Measurements from ENCODE around the gene FANCC.

Gene FANCC

DNA sequence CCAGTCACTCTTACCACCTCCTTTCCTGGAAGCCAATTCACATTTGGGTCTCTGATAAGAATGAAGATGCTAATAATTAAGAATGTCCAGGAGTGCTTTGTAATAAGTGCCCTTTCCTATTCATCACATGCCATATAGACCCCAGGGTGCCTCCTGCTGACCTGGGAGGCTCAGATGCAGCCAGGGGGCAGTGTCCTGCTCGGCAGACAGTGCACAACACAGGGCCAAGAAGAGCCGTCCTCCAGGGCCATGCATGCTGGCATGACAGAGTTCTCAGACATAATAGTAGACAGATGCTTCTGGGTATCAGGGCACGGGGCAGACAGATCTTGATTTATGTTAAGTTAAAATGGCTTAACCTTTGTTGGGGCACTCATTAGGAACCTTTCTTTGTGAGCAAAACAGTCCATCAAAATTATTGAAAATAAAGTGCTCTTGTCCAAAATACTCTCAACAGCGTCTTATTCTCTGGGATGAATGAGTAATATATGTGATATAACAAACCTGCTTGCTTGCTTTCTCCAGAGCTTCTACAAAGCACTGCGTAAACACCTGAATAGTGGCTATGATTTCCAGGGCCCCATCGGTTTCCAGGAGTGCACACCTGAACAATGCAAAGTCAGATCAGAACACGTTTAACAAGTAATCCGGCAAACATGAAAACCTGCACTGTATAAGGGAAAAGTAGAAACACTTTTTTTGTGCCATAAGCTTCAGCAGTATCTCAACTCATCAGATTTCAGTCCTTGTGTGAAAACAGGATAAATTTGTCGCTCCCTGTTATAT is 192.7 kb downstream of the FANCC start:
- DNase-seq (ENCODE audit: low read depth, low spot score) = no peak

DNA sequence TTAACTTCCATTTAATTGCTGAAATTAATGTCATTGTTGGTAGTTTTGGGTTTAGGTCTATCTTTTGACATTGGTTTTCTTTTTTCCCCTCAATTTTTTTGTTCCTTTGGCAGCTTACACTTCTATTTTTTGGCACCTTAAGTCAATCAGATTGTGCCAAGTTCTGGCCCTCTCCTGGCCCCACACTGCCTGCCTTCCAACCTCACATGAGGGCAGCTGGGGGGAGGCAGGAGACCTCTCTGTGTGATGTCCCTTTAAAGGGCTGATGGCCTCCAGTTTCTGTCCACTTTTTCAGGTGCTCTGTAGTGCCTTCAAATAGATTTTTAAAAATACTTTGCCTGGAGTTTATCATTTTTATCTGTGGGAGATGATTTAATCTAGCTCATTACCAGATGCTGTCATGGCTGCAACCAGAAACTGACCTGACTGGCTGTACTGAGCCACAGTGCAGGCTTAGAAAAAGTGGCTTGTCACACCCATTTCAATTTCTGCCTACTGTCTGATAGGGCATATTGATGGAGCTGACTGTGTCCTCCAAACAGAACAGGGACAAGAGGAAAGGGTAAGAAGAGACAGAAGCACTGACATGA is 196.6 kb downstream of the FANCC start:
- no peak for DNase-seq (ENCODE audit: low read depth, low spot score)

DNA sequence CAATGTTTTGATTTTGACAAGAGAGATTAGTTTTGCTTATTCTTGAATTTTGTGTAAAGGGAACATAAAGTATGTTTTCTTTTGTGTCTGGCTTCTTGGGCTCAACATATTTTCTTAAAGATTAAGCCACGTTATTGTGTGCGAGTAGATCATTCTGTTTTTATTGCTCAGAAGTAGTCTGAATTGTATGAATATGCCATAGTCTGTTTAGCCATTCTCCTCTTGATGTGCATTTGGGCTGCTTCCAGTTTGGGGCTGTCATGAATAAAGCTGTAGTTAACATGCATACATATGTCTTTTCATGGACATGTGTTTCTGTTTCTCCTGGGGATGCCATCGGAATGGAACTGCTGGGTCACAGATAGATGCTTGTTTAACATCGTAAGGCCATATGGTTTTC is 198.9 kb downstream of the FANCC start:
- DNase-seq (ENCODE audit: low read depth, low spot score) = no peak

DNA sequence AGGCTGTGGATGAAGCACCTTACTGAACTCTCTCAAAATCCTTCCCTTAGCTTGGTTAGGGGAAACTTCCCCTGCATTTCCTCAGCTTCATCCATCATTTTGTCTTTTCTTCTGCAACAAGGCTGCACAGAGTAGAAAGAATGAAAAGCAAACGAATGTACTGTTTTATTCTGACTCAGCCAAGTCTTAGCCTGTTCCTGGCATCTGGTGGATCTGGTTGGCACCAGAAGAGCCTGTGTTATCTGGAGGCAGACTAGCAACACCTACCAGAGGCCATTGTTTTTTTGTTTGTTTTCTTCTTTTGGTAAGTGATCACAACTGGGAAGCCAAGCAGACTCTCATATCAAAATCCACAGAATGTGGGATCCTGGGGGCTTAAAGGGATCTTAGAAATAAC is 200.7 kb downstream of the FANCC start:
- DNase-seq (ENCODE audit: low read depth, low spot score) = no peak

DNA sequence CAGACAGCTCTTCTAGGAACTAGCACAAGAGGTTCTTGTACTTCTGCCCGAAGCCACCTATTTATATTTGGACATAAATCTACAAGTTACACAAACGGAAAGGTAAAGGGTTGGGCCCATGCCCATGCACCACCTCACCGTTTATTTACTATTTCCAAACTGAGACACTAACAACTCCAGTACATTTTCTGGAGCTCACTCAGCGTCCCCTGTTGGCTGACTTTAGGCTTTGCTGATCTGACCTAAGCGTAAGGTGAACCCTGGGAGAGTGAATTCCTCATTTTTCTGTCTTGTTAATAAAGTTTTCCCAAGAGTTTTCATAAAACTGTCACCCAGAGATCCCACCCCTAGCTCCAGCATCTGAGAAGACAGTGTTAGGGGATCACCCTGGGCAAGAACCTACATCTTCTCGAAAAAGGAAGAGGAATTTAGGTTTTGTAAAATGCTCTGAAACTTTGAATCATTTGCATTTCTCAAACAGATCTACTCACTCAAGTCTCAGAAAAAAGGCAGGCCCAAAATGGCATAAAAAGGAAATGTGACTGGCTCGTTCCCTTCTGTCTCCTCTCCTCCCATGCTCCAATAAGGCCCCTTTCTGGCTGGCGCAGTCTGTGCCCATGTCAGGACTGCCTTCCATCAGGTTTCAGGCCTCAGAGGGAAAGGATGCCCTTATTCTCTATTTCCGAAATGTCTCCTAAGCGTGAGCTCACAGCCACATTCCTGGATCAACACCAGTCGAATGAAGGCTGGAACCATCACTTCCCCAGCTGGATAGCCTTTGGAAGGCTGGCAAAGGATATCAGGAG is 201.3 kb downstream of the FANCC start:
- no peak for DNase-seq (ENCODE audit: low read depth, low spot score)

DNA sequence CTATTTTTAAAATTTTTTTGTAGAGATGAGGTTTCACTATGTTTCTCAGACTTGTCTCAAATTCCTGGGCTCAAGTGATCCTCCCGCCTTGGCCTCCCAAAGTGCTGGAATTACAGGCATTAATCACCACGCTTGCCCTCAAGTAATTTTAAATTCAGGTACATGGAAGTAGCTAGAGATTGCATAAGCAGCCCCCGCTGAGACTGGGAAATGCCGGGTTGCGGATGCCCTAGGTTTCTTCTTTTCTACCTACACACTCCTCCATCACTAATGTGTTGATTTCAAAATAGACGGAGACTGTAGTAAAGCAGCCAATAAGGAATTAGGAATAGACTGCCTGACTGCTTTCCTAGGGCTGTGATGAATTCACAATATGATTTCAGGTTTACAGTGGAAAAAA is 202.4 kb downstream of the FANCC start:
- no peak for DNase-seq (ENCODE audit: low read depth, low spot score)

DNA sequence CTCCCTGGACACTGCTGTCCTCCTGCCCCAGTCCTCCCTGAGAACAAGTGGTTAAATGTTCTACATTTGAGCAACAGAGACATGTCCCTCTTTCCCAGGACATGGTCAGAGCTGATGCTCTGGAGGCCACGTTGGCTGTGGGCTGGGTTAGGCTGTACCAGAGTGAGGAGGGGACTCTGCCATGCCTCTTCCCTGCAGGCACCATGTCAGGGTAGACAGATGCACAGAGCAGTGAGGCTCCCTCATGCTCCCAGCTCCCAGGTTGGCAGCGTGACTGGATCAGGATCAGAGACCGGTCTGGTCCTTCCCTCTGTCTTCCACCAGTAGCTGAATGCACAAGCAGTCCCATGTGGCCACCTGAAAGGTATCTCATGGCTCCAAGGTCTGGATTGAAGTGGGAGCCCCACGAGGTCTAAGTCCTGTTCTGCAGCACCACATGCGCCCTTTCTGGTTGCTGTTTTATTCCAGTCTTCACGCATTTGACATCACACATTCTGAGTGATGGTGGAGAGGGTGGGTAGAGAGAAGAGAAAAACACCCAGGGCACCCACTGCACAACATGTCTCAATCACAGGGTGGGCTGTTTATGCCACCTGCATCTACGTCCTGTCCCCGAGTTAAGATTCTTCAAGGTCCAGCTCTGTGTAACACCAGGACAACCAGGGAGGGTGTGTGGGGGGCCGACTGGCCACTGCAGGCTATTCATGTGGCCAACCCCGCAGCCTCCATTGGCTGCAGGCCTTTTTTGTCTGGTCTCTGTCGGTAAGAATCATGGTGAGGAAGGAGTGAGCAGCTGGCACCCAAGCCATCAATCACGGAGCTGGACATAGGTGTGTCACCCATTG is 204.9 kb downstream of the FANCC start:
- DNase-seq (ENCODE audit: low read depth, low spot score) = no peak

DNA sequence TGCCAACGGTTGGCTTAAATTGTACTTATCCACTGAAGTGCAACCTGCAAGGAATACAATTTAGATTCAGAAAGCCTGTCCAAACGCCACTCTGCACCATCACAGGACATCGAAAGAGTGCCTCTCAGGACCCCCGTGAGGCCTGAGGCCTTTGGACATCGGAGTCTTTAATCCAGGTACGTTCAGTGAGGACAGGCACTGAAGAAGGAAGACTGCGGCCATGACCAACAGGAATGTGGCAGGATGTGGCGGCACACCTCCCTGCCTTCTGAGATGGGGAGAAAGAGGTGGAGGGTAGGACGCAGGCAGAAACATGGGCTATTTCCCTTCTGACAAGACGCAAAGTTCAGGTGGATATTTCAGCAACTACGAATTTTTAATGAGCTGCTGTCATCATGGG is 205.8 kb downstream of the FANCC start:
- no peak for DNase-seq (ENCODE audit: low read depth, low spot score)

DNA sequence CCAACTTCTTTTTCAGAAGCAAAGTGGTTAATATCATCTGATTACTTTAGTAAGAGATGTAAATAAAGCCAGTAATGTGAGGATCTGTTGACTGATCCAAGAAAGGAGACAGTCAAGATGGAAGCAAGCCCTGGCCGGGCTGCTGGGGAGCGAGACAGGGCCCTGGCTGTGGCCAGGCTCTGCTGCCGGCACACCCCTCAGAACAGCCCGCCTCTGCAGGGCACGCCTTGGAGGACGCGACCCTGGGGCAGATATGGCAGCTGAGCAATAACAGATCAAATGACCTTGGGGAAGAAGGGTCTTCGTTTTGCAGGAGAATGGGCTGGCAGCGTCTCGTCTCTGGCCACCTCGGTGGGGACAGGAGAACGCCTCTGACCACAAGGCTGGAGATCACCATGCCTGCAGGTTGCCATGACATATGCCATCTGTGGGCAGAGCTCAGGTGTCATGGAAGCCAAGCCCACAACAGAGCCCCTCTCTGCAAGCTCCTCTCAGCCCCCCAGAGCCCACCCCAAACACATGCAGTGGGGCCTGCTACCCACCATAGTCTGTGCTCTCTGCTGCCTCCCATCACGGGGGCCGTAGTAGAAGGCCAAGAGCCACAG is 206.5 kb downstream of the FANCC start:
- DNase-seq (ENCODE audit: low read depth, low spot score) = no peak

DNA sequence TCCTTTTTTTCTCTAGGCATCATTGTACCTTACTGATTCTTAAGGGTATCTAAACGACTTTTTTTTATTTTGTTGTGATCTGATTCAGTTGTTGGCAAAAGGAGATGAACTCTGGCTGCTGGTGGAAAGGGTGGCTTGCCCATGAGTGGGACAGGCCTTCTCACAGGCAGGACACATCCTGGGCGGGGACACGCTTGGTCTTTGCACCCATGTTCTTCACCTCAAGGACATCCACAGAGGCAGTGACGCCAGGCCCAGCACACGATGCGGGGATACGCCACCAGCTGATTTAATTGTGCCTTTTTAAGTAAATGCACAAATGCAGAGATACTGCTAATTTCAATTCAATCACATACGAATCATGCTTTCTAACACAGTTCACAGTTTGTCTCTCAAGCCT is 208.1 kb downstream of the FANCC start:
- no peak for DNase-seq (ENCODE audit: low read depth, low spot score)

DNA sequence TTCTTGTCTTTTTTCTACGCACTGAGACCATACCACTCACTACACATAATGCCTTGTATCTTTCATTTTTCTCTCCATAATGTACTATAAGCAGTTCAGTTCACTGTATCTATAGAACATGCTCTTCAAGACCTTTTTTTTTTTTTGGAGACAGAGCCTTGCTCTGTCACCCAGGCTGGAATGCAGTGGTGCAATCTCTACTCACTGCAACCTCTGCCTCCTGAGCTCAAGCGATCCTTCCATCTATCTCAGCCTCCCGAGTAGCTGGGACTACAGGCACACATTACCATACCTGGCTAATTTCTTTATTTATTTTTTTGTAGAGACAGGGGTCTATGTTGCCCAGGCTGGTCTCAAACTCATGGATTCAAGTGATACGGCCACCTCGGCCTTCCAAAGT is 208.7 kb downstream of the FANCC start:
- DNase-seq (ENCODE audit: low read depth, low spot score) = no peak

DNA sequence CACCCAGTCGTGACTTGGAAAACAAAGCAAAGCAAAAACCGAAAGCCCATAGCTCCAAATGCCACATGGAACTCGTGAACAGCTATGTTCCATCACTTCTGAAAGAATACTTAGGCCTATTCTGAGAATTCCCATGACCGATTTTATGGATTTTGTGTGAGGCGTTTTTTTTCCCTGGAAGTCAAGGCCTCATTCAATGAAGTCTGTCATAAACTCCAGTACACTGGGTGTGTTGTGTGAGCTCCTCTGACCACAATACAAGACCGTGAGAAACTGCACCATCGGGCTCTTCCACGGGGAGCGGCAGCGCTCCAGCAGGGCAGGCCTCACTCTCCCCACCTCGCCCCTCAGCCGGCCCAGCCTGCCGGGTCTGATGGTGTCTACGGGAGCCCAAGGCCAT is 209.5 kb downstream of the FANCC start:
- no peak for DNase-seq (ENCODE audit: low read depth, low spot score)

DNA sequence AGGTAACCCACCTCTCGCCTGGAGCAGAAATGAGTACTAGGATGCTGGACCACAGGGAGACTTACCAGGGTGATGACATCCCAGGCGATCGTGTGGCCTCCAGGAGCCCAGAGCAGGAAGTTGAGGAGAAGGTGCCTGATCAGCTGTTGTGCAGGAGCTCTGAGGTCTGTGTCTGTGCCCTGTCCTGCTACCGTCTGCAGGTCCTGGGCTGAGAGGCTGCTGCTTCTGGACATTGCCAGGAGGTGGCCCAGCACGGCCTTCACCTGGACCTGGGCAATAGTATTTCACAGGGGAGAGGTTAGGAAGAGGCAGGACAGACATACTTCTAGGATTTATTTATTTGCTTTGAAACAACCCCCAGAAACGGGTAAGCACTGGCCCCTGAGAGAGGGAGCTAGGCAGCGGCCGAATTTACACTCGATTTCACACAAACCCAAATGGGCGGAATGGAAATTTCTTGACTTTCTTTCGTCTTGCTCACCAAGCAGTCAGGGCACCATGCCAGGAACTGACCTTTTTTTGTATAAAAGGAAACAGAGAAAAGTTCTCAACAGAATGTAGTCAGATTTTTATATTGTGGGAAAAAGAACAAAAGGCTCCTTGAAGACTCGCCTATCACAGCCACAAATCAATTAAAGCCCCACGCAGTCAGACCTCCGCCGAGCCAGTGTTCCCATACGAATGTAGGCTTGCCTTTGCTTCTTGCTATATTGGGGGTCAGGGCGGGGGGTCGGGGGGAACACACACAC is 210.3 kb downstream of the FANCC start:
- no peak for DNase-seq (ENCODE audit: low read depth, low spot score)

DNA sequence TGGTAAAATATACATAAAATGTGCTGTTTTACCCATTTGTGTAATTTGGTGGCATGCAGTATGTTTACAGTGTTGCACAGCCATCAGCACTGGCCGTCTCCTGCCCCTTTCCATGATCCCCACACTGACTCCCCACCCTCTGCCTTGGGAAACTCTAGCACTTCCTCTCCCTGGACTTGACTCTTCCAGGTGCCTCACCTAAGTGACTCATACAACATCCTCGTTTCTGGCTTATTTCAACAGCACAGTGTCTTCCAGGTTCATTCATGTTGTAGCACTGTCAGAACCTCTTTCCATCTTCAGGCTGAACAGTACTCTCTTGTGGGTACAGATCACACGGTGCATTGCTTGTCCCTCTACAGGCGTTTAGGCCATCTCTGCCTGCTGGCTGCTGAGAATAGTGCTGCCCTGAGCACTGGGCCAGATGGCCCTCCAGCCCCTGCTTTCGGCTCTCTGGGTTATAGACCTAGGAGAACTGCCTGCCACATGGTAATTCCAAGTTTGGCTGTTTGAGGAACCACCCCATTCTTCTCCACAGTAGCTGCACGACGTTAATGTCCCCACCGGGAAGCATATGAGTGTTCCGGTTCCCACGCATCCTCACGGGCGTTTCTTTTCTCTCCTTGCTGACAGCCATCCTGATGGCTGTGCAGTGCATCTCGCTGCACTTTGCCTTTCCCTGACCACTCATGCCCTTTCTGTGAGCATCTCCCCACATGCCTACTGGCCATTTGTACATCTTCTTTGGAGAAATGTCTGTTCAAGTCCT is 211.8 kb downstream of the FANCC start:
- no peak for DNase-seq (ENCODE audit: low read depth, low spot score)

DNA sequence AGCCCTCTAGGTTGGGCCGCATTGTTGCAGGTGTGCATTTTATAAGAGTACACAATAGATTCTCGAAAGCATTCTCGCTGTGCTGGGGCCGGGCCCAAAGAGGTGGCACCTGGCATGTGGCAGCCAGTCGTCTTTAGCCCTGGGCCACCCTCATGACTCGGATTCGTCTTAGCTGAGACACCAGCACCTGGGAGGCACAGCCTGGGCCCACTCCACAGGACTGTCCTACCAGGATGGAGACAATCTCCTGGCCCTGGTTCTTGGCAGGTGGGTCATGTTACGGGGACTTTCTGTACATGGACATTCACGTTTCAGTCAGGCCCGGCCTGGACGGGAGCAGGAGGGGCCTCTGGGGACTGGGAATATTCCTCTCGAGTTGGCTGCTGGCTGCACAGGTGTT is 212.5 kb downstream of the FANCC start:
- no peak for DNase-seq (ENCODE audit: low read depth, low spot score)

DNA sequence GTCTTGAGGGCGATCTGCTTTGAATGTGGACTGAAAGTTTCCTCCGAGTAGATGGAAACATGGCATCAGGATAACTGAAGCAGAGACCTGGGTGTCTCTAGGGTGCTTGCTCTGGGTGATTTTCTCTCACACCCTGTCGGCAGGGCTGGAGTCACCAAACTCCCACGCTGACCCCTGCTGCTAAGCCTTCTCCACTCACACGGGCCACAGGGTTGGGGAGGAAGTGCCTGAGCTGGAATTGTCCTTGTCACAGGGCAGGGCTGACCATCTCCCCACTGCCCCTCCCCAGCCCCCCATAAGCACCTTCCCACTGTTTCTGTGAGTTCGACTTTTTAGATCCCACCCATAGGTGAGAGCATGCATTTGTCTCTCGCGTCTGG is 212.9 kb downstream of the FANCC start:
- DNase-seq (ENCODE audit: low read depth, low spot score) = no peak

DNA sequence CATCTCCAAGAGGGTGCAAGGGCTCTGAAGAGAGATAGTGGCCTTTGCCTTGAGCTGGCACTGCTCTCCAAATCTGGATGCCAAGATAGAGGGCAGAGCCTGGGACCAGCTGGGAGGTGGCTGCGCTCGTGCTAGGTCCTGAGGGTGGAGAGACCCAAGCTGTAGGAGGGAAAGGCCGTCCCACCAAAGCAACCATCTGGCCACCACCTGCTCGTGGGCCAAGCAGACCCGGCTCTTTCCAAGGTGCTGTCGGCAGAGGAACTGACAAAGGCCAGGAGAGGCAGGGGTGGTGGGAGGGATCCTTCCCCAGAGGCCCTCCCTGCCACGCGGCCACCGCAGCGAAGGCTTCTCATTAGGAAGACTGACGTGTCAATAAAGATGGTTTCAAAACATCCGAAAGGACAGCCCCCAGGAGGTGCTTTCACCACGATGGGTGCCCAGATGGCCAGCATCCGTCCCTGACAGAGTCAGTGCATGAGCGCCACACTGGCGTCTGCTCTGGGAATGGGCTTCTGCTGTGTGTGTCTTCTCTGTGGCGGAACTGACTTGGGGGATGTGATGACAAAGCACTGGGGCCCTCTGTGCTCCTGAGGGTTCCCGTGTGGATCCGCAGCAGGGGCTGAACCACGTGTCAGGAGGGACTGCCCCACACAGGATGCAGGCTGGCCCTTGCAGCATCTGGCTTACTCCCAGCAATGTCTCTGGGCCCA is 213.5 kb downstream of the FANCC start:
- no peak for DNase-seq (ENCODE audit: low read depth, low spot score)

DNA sequence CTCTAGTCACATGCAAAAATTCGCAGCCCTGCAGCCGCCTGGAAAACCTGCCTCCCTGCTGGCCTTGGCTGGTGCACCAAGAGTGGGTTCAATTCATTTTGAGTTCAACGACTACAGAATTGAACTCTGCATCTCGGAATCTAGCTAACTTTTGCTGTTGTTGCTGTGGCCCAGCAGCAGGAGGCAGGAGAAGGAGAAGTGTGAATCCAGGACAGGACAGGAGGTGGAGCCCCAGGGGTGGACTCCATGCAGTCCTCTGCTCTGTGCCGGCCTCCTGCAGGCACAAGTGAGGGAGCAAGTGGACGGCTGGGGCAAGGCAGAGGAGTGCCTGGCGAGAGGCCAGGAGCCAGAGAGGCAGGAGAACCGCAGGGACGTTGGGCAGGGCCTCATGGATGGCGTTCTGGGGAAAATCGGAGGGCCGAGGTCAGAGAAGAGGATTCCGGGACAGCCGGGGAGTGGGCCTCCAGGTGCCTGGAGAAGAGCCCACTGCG is 214.2 kb downstream of the FANCC start:
- peak; percentile 63 for DNase-seq (ENCODE audit: low read depth, low spot score)

DNA sequence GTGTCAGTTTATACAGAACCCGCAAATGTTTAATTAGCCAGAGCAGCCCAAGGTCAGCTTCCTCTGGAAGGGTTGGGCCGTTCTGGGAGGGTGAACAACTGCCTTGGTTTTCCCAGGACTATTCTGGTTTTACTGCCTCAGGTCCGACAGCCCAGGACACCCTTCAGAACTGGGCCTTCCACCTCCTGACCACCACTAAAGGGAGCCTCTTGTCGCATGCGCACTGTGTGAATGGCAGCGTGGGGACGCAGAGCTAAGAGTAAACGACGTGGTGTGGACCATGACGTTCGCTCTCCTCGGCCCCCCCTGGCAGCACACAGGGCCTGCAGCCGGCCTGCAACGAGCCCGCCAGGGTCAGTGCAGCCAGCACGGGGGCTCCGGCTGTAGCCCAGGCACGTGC is 214.9 kb downstream of the FANCC start:
- peak; percentile 60 for DNase-seq (ENCODE audit: low read depth, low spot score)

All from ELF-1 (cell line).